Fibroblast of lung (primary cell): ENCODE data around the gene MRPS26. TPM values are rescaled to one million over a fixed set of nuclear protein-coding genes. Genes with fewer than 3 reads are reported as not detected.
"Not testable (repeated sequence)": the region's sequence is repeated elsewhere in the genome, so short reads cannot be mapped to it uniquely, and the experiment has no call there.

ENCODE experiments used
- DNase-seq, 2 donors: peaks; one replicate each; pipeline versions ENCODE4 v3.0.0 to v3.0.0-alpha.2; 2010; ENCODE audit warnings: low read depth in 2 of 2
- H2AFZ ChIP-seq: 2 replicates; pipeline ENCODE4 v1.5.1; 2012; ENCODE audit warnings: low read length, control low read depth, inconsistent platforms
- H3K27ac ChIP-seq: 2 replicates; pipeline ENCODE4 v1.5.1; 2011; ENCODE audit warnings: low read length, control low read depth; ENCODE audit not compliant: insufficient read depth
- H3K27me3 ChIP-seq: 2 replicates; pipeline ENCODE4 v1.5.1; 2011; ENCODE audit warnings: mild to moderate bottlenecking, low read length; ENCODE audit not compliant: control insufficient read depth, insufficient read depth
- H3K36me3 ChIP-seq: 2 replicates; pipeline ENCODE4 v1.5.1; 2011; ENCODE audit warnings: low read length; ENCODE audit not compliant: control insufficient read depth, insufficient read depth
- H3K4me1 ChIP-seq: 2 replicates; pipeline ENCODE4 v1.5.1; 2011; ENCODE audit warnings: low read length; ENCODE audit not compliant: control insufficient read depth, insufficient read depth; ENCODE audit errors: extremely low read depth
- H3K4me2 ChIP-seq: 2 replicates; pipeline ENCODE4 v1.5.1; 2011; ENCODE audit warnings: low read length, control low read depth; ENCODE audit not compliant: insufficient read depth; ENCODE audit errors: extremely low read depth
- H3K4me3 ChIP-seq, 4 experiments: fragments of 200-600 bp in 1 of 4; sonication (generic) in 1 of 4; replicated peaks in 1 of 4; 2 replicates each; pipeline ENCODE4 v1.5.1; 2011 to 2016; ENCODE audit warnings: low read length in 4 of 4, low read depth in 3 of 4, mild to moderate bottlenecking in 3 of 4, control low read depth in 2 of 4, inconsistent platforms in 1 of 4, mixed read lengths in 1 of 4; ENCODE audit not compliant: insufficient read depth in 1 of 4; ENCODE audit errors: control extremely low read depth in 1 of 4
- H3K79me2 ChIP-seq: 2 replicates; pipeline ENCODE4 v1.5.1; 2012; ENCODE audit warnings: mild to moderate bottlenecking, low read length, inconsistent platforms; ENCODE audit not compliant: control insufficient read depth, insufficient read depth
- H3K9ac ChIP-seq: 2 replicates; pipeline ENCODE4 v1.5.1; 2011; ENCODE audit warnings: mild to moderate bottlenecking, low read length, control low read depth; ENCODE audit not compliant: insufficient read depth
- H3K9me3 ChIP-seq: 2 replicates; pipeline ENCODE4 v1.5.1; 2012; ENCODE audit warnings: low read depth, low read length; ENCODE audit not compliant: control insufficient read depth, insufficient read depth
- H4K20me1 ChIP-seq: 2 replicates; pipeline ENCODE4 v1.5.1; 2011; ENCODE audit warnings: low read length; ENCODE audit not compliant: control insufficient read depth, insufficient read depth; ENCODE audit errors: extremely low read depth
- EZH2 ChIP-seq: IDR thresholded peaks from 2 replicates; pipeline ENCODE4 v1.5.1; 2012; ENCODE audit warnings: low read length, control low read depth, mild to moderate bottlenecking; ENCODE audit errors: missing control alignments
- polyA plus RNA-seq, 2 donors: library from polyadenylated mRNA; depleted of rRNA in 1 of 2; stranded (reverse) in 1 of 2; unstranded in 1 of 2; fragments of >200 nt; gene quantifications; 2 replicates each; pipeline ENCODE4 v1.2.1, GENCODE V29; 2011 to 2012; ENCODE audit warnings: missing spikeins in 1 of 2
- total RNA-seq: library from RNA; depleted of rRNA; stranded (reverse); fragments of >200 nt; gene quantifications from 2 replicates; pipeline ENCODE4 v1.2.1, GENCODE V29; 2014
- TF ChIP-seq, protein P1 (sequence below), 2 donors: IDR thresholded peaks in 1 of 2; conservative IDR thresholded peaks in 1 of 2; 1 replicate in 1 of 2; 2 replicates in 1 of 2; pipeline ENCODE4 v1.5.1; 2011 to 2012; ENCODE audit warnings: low read length in 2 of 2, control low read depth in 1 of 2, inconsistent platforms in 1 of 2, low read depth in 1 of 2, mild to moderate bottlenecking in 1 of 2

MRPS26 gene
- total and polyA plus RNA-seq, 2 donors (not counting 1 experiment from before 2014, with no cell fraction given), result 16.1 to 37.0 TPM

DNA sequence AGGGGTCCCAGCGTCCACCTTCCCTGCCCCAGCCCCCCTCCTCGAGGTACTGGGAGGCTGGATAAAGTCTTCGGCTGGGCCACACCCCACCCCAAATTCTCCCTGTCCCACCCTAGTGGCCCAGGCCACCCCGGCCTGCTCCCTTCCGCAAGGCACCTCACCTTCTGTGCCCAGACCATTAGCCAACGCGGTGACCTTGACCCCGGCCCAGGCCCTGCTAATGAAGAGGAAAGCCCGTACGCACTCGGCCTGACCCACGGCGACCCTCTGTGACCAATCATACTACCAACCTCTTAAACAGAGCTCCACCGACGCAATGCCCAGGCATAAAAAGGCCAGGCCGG lies 25.4 kb downstream of the MRPS26 start:
- no peak overlapping the region for H3K4me2 ChIP-seq
- no peak overlapping the region for H3K27ac ChIP-seq
- H3K4me1 ChIP-seq, result peaks cover 10% of the 10 kb centered on the region
- no peaks in the 10 kb centered on the region for H3K36me3 ChIP-seq
- no peak overlapping the region for H3K4me3 ChIP-seq
- DNase-seq, result no peak
- no peak overlapping the region for H2AFZ ChIP-seq
- no peak overlapping the region for H3K9ac ChIP-seq
- TF ChIP-seq, protein P1, sequence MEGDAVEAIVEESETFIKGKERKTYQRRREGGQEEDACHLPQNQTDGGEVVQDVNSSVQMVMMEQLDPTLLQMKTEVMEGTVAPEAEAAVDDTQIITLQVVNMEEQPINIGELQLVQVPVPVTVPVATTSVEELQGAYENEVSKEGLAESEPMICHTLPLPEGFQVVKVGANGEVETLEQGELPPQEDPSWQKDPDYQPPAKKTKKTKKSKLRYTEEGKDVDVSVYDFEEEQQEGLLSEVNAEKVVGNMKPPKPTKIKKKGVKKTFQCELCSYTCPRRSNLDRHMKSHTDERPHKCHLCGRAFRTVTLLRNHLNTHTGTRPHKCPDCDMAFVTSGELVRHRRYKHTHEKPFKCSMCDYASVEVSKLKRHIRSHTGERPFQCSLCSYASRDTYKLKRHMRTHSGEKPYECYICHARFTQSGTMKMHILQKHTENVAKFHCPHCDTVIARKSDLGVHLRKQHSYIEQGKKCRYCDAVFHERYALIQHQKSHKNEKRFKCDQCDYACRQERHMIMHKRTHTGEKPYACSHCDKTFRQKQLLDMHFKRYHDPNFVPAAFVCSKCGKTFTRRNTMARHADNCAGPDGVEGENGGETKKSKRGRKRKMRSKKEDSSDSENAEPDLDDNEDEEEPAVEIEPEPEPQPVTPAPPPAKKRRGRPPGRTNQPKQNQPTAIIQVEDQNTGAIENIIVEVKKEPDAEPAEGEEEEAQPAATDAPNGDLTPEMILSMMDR (conservative IDR thresholded peaks at IDR 0.05 in 1 of 2, IDR thresholded peaks at IDR 0.05 in 1 of 2; ENCODE audit: low read depth in 1 of 2, low read length in 2 of 2), result no peak
- TF ChIP-seq EZH2, result no peak
- no peaks in the 10 kb centered on the region for H4K20me1 ChIP-seq
- H3K79me2 ChIP-seq, result no peaks in the 10 kb centered on the region
- peaks cover 10% of the 10 kb centered on the region for H3K27me3 ChIP-seq
- H3K9me3 ChIP-seq, result no peaks in the 10 kb centered on the region

- peak in 1 of 2 donors; percentile 18 for DNase-seq
- H3K4me3 ChIP-seq, result peak within 1 kb of the TSS in 1 of 4 experiments; percentile 28
- H3K4me2 ChIP-seq, result no peak within 1 kb of the TSS
- H3K27ac ChIP-seq, result no peak within 1 kb of the TSS
- no peaks in the 10 kb centered on the region for H3K9me3 ChIP-seq
- H3K79me2 ChIP-seq, result no peaks in the 10 kb centered on the region
- H2AFZ ChIP-seq, result no peak within 1 kb of the TSS
- no peaks in the 10 kb centered on the region for H4K20me1 ChIP-seq
- no peaks in the 10 kb centered on the region for H3K36me3 ChIP-seq
- peaks cover 7% of the 10 kb centered on the region for H3K4me1 ChIP-seq
- H3K27me3 ChIP-seq, result peaks cover 10% of the 10 kb centered on the region
- H3K9ac ChIP-seq, result no peak within 1 kb of the TSS
- TF ChIP-seq, protein P1 (conservative IDR thresholded peaks at IDR 0.05 in 1 of 2, IDR thresholded peaks at IDR 0.05 in 1 of 2; ENCODE audit: low read depth in 1 of 2, low read length in 2 of 2), result no peak
- no peak for TF ChIP-seq EZH2
These were observed 26.0 kb downstream of the MRPS26 start, which contains the start of gene OXT for GRCh38 chr20:3071610-3072529. TSS of gene OXT (plus strand) at chr20:3071620. CDS start at chr20:3071656, 36 bp downstream.

- H3K4me3 ChIP-seq, result no peak overlapping the region
- no peak overlapping the region for H3K9ac ChIP-seq
- no peak overlapping the region for H3K27ac ChIP-seq
- no peaks in the 10 kb centered on the region for H3K79me2 ChIP-seq
- no peak overlapping the region for H3K4me2 ChIP-seq
- no peak overlapping the region for H2AFZ ChIP-seq
- H3K4me1 ChIP-seq, result peaks cover 5% of the 10 kb centered on the region
- TF ChIP-seq EZH2, result no peak
- TF ChIP-seq, protein P1 (conservative IDR thresholded peaks at IDR 0.05 in 1 of 2, IDR thresholded peaks at IDR 0.05 in 1 of 2; ENCODE audit: low read depth in 1 of 2, low read length in 2 of 2), result no peak
- H3K27me3 ChIP-seq, result peaks cover 10% of the 10 kb centered on the region
- H3K36me3 ChIP-seq, result no peaks in the 10 kb centered on the region
- DNase-seq, result no peak
- no peaks in the 10 kb centered on the region for H4K20me1 ChIP-seq
- no peaks in the 10 kb centered on the region for H3K9me3 ChIP-seq
These were observed 26.8 kb downstream of the MRPS26 start for GRCh38 chr20:3072530-3073250.

DNA sequence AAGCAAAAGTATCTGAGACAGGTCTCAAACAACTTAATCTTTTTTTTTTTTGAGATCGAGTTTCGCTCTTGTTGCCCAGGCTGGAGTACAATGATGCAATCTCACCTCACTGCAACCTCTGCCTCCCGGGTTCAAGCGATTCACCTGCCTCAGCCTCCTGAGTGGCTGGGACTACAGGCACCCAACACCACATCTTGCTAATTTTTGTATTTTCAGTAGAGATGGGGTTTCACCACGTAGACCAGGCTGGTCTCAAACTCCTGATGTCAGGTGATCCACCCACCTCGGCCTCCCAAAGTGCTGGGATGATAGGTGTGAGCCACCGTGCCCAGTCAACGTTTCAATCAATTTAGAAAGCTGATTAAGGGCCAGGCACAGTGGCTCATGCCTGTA lies 27.4 kb downstream of the MRPS26 start:
- not testable (repeated sequence) for H3K9me3 ChIP-seq, H3K4me3 ChIP-seq

More for the DNA sequence above, 27.4 kb downstream of the MRPS26 start:
- H3K27me3 ChIP-seq, result peaks cover 10% of the 10 kb centered on the region
- H3K27ac ChIP-seq, H3K4me2 ChIP-seq, H3K79me2 ChIP-seq, H4K20me1 ChIP-seq, DNase-seq, H3K9ac ChIP-seq, H3K36me3 ChIP-seq, H3K4me1 ChIP-seq, H2AFZ ChIP-seq: not testable (repeated sequence)
